ENCODE data around the gene RAD51B.
"Not testable (repeated sequence)": the region's sequence is repeated elsewhere in the genome, so short reads cannot be mapped to it uniquely, and the experiment has no call there.

Gene RAD51B

GRCh38 chr14:68031011-68031410 lies 211.4 kb downstream of the RAD51B start:
- DNase-seq (ENCODE audit: low read depth), result not testable (repeated sequence)

GRCh38 chr14:68032154-68032553 lies 212.6 kb downstream of the RAD51B start:
- no peak for DNase-seq (ENCODE audit: low read depth)

GRCh38 chr14:68033336-68033932 lies 213.9 kb downstream of the RAD51B start:
- no peak for DNase-seq (ENCODE audit: low read depth)

- DNase-seq (ENCODE audit: low read depth), result no peak
These were observed 215.3 kb downstream of the RAD51B start for GRCh38 chr14:68034896-68035295.

GRCh38 chr14:68036202-68036601 lies 216.6 kb downstream of the RAD51B start:
- DNase-seq (ENCODE audit: low read depth), result no peak

- no peak for DNase-seq (ENCODE audit: low read depth)
These were observed 220.0 kb downstream of the RAD51B start for GRCh38 chr14:68039593-68039992.

- no peak for DNase-seq (ENCODE audit: low read depth)
These were observed 221.2 kb downstream of the RAD51B start for GRCh38 chr14:68040633-68041369.

GRCh38 chr14:68041876-68042354 lies 222.3 kb downstream of the RAD51B start:
- DNase-seq (ENCODE audit: low read depth), result no peak

GRCh38 chr14:68042586-68043210 lies 223.1 kb downstream of the RAD51B start:
- no peak for DNase-seq (ENCODE audit: low read depth)

- DNase-seq (ENCODE audit: low read depth), result no peak
These were observed 224.2 kb downstream of the RAD51B start for GRCh38 chr14:68043752-68044151.

- DNase-seq (ENCODE audit: low read depth), result no peak
These were observed 228.3 kb downstream of the RAD51B start for GRCh38 chr14:68047906-68048305.

- DNase-seq (ENCODE audit: low read depth), result not testable (repeated sequence)
These were observed 229.2 kb downstream of the RAD51B start for GRCh38 chr14:68048815-68049214.

- no peak for DNase-seq (ENCODE audit: low read depth)
These were observed 230.6 kb downstream of the RAD51B start for GRCh38 chr14:68050177-68050576.

- DNase-seq (ENCODE audit: low read depth), result no peak
These were observed 231.6 kb downstream of the RAD51B start for GRCh38 chr14:68051146-68051545.

- no peak for DNase-seq (ENCODE audit: low read depth)
These were observed 240.6 kb downstream of the RAD51B start for GRCh38 chr14:68060198-68060597.

- DNase-seq (ENCODE audit: low read depth), result no peak
These were observed 243.1 kb downstream of the RAD51B start for GRCh38 chr14:68062651-68063050.

GRCh38 chr14:68065322-68065721 lies 245.7 kb downstream of the RAD51B start:
- no peak for DNase-seq (ENCODE audit: low read depth)

- no peak for DNase-seq (ENCODE audit: low read depth)
These were observed 255.3 kb downstream of the RAD51B start for GRCh38 chr14:68074765-68075381.

GRCh38 chr14:68075382-68076029 lies 255.9 kb downstream of the RAD51B start:
- no peak for DNase-seq (ENCODE audit: low read depth)

GRCh38 chr14:68076451-68076850 lies 256.9 kb downstream of the RAD51B start:
- DNase-seq (ENCODE audit: low read depth), result no peak

GRCh38 chr14:68079941-68080697 lies 260.5 kb downstream of the RAD51B start:
- no peak for DNase-seq (ENCODE audit: low read depth)

Measured in stimulated activated CD4-positive, alpha-beta T cell treated with anti-CD3 and anti-CD28 coated beads, Interleukin-2, amount 100 ng/mL, for 4 hours (primary cell).